Measurements from ENCODE around the gene UBQLN4. TPM values are rescaled to one million over a fixed set of nuclear protein-coding genes. Genes with fewer than 3 reads are reported as not detected.

The UBQLN4 gene
- total RNA-seq, 1 experiment from 2014 or later: 75.2 TPM

DNA sequence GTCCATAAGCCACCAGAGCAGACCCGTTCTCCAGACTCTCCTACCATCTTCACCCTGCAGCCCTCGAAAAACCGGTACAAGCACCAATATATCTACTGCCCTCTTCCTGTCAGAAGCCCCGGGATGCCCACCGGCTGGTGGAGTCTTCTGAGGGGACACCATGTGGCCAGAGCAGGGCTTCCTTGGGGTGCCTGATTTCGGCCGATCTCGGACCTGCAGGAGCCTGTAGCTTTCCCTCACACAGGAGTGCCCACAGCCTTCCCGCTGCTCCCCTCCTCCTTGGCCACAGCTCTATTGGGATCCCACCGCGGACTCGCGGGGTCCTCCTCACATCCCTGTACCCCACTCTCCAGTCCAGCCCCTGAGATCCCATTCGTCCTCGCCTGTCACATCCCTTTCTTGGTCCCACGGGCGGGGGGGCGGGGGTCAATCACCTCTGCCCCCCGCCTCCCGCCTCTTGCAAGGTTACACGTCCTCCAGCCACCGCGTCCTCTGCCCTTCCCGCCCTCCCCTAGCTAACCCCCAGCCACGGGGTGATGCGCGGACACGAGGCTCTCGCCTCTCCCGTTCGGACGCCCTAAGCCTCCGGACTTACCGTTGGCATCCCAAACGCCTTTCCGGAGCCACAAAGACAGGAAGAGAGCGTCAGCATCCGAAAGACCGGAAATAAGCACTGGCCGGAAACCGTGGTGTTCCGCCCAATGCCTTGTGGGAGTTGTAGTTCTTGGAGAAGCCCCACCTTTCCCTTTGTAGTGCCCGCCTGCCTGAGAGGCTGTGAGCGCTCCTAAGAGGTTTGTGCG lies 33.1 kb downstream of the UBQLN4 start, which contains the start of gene SSR2:
TSS of gene SSR2 (minus strand) at position 659 of the 800 bp plus-strand sequence. CDS start 784 bp downstream, outside the sequence.
- ChIA-PET CTCF (interaction anchor here (0.5 kb wide), 1 partner anchor 33 kb away, joined by 4 read pairs; the partner anchor contains the start of gene UBQLN4), POLR2A (ENCODE audit: low non-redundant PET) (no interaction called here)
- Histone ChIP-seq H3K9me3 (ENCODE audit: low read depth, low read length, poor library complexity, severe bottlenecking) (no peaks in the 10 kb centered on the region), H3K36me3 (ENCODE audit: insufficient read depth, low read length, poor library complexity, severe bottlenecking) (peaks cover 35% of the 10 kb centered on the region), H3K27me3 (replicated peaks; ENCODE audit: insufficient read depth, low read depth, low read length, poor library complexity) (no peaks in the 10 kb centered on the region), H3K27ac (ENCODE audit: low read depth, low read length, poor library complexity, severe bottlenecking) (peak within 1 kb of the TSS; percentile 55), H3K4me3 (ENCODE audit: low read depth, low read length, poor library complexity, severe bottlenecking) (peak within 1 kb of the TSS; percentile 62), H3K4me1 (ENCODE audit: insufficient read depth, low read length, poor library complexity, severe bottlenecking) (peaks cover 4% of the 10 kb centered on the region)
- peak; percentile 95 for DNase-seq (ENCODE audit: low spot score)
- intact Hi-C loops (cut with micrococcal nuclease; ENCODE audit: unreplicated experiment): loop anchor here (10.0 kb wide), 1 partner anchor 114 kb away; no protein-coding TSS in a partner anchor
- TF ChIP-seq, protein P1, sequence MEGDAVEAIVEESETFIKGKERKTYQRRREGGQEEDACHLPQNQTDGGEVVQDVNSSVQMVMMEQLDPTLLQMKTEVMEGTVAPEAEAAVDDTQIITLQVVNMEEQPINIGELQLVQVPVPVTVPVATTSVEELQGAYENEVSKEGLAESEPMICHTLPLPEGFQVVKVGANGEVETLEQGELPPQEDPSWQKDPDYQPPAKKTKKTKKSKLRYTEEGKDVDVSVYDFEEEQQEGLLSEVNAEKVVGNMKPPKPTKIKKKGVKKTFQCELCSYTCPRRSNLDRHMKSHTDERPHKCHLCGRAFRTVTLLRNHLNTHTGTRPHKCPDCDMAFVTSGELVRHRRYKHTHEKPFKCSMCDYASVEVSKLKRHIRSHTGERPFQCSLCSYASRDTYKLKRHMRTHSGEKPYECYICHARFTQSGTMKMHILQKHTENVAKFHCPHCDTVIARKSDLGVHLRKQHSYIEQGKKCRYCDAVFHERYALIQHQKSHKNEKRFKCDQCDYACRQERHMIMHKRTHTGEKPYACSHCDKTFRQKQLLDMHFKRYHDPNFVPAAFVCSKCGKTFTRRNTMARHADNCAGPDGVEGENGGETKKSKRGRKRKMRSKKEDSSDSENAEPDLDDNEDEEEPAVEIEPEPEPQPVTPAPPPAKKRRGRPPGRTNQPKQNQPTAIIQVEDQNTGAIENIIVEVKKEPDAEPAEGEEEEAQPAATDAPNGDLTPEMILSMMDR (conservative IDR thresholded peaks at IDR 0.05; ENCODE audit: low read depth, low read length): no peak
- TF ChIP-seq EZH2 (IDR thresholded peaks at IDR 0.05; ENCODE audit: borderline replicate concordance, low read depth, low read length, poor library complexity, severe bottlenecking): no peak
- no TSS peak for BruUV-seq (replicated peaks)

DNA sequence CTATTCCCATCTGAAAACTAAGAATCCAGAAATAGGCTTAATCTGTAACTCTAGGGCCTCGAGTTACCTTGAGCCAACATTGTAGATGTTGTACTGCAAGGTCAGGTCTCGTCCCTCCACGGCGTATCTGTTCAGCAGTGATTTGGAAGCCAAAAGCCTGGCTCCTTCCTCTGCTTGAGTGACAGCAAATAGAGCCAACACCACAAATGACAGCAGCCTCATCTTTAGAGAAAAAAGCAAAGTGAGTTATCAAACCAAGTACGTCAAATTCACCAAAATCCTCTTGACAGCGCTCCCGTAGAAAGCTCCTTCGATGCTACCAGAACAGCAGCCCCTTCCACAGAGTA lies 33.7 kb downstream of the UBQLN4 start:
- TF ChIP-seq, protein P1 (conservative IDR thresholded peaks at IDR 0.05; ENCODE audit: low read depth, low read length): no peak
- TF ChIP-seq EZH2 (IDR thresholded peaks at IDR 0.05; ENCODE audit: borderline replicate concordance, low read depth, low read length, poor library complexity, severe bottlenecking): no peak
- CTCF ChIA-PET: interaction anchor here (0.5 kb wide), 1 partner anchor 33 kb away, joined by 4 read pairs; the partner anchor contains the start of gene UBQLN4
- Histone ChIP-seq H3K36me3 (ENCODE audit: insufficient read depth, low read length, poor library complexity, severe bottlenecking) (peaks cover 36% of the 10 kb centered on the region), H3K4me1 (ENCODE audit: insufficient read depth, low read length, poor library complexity, severe bottlenecking) (peaks cover 4% of the 10 kb centered on the region), H3K9me3 (ENCODE audit: low read depth, low read length, poor library complexity, severe bottlenecking) (no peaks in the 10 kb centered on the region), H3K27ac (ENCODE audit: low read depth, low read length, poor library complexity, severe bottlenecking) (peak overlapping the region; percentile 55), H3K27me3 (replicated peaks; ENCODE audit: insufficient read depth, low read depth, low read length, poor library complexity) (no peaks in the 10 kb centered on the region), H3K4me3 (ENCODE audit: low read depth, low read length, poor library complexity, severe bottlenecking) (peak overlapping the region; percentile 62)
- POLR2A ChIA-PET (ENCODE audit: low non-redundant PET): no interaction called here
- BruUV-seq (replicated peaks): TSS peak; percentile 72
- intact Hi-C loops (cut with micrococcal nuclease; ENCODE audit: unreplicated experiment): loop anchor here (10.0 kb wide), 1 partner anchor 115 kb away; no protein-coding TSS in a partner anchor
- DNase-seq (ENCODE audit: low spot score): no peak

DNA sequence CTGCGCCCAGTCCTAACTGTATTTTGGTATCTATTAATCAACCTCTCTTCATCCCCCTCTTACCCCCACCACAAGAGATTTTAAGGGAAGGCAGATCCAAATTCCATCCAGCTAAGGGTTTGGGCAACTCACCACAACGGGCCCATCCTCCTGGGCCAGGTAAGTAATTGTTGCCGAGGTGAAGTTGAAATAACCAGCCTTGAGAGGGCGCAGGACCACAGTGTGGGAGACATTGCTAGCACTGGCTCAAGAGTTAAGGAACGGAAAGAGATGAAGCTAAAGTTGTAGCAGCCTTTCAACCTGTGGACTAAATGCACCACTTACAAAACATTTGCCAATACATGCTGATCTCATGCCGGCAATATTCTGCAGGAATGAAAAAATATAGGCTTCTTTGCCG lies 38.8 kb downstream of the UBQLN4 start:
- ChIA-PET POLR2A (ENCODE audit: low non-redundant PET) (no interaction called here), CTCF (no interaction called here)
- no peaks in the 10 kb centered on the region for H3K27me3 ChIP-seq (replicated peaks; ENCODE audit: insufficient read depth, low read depth, low read length, poor library complexity)
- TF ChIP-seq EZH2 (IDR thresholded peaks at IDR 0.05; ENCODE audit: borderline replicate concordance, low read depth, low read length, poor library complexity, severe bottlenecking): no peak
- TF ChIP-seq, protein P1 (conservative IDR thresholded peaks at IDR 0.05; ENCODE audit: low read depth, low read length): no peak
- BruUV-seq (replicated peaks): no TSS peak
- intact Hi-C loops (cut with micrococcal nuclease; ENCODE audit: unreplicated experiment): no loop called here
- no peak overlapping the region for H3K27ac ChIP-seq (ENCODE audit: low read depth, low read length, poor library complexity, severe bottlenecking)
- H3K4me3 ChIP-seq (ENCODE audit: low read depth, low read length, poor library complexity, severe bottlenecking): no peak overlapping the region
- no peaks in the 10 kb centered on the region for H3K9me3 ChIP-seq (ENCODE audit: low read depth, low read length, poor library complexity, severe bottlenecking)
- DNase-seq (ENCODE audit: low spot score): no peak
- H3K4me1 ChIP-seq (ENCODE audit: insufficient read depth, low read length, poor library complexity, severe bottlenecking): peaks cover 2% of the 10 kb centered on the region
- H3K36me3 ChIP-seq (ENCODE audit: insufficient read depth, low read length, poor library complexity, severe bottlenecking): peaks cover 84% of the 10 kb centered on the region

All from A673 (cell line).